HepG2 (cell line): ENCODE results near the gene NUDT17. TPM values are rescaled to one million over a fixed set of nuclear protein-coding genes. Genes with fewer than 3 reads are reported as not detected.

Experiments used
- CBX2 ChIP-seq, 2 experiments: fragments of 200-600 bp in 1 of 2; sonication (generic); formaldehyde crosslinking in 1 of 2; IDR thresholded peaks; 2 replicates each; pipeline versions ENCODE4 v1.7.0 to v1.8.1; 2018 to 2022; ENCODE audit warnings: low read depth in 2 of 2, low read length in 1 of 2, mild to moderate bottlenecking in 1 of 2, missing genetic modification reagents in 1 of 2
- RCOR2 ChIP-seq: IDR thresholded peaks from 2 replicates; pipeline ENCODE4 v1.6.1; 2016; ENCODE audit warnings: missing biosample characterization, missing genetic modification reagents
- RFX1 ChIP-seq: fragments of 450-650 bp; IDR thresholded peaks from 2 replicates; pipeline ENCODE4 v1.6.1; 2017
- SAP130 ChIP-seq: IDR thresholded peaks from 2 replicates; pipeline ENCODE4 v1.6.1; 2016; ENCODE audit warnings: low read depth
- SMAD1 ChIP-seq: sonication (generic); formaldehyde crosslinking; IDR thresholded peaks from 2 replicates; pipeline ENCODE4 v1.4.0; 2020; ENCODE audit warnings: missing genetic modification reagents, low read depth, mild to moderate bottlenecking, borderline replicate concordance
- TAF15 ChIP-seq: fragments of 200-400 bp; formaldehyde crosslinking; IDR thresholded peaks from one replicate; pipeline ENCODE4 v1.6.1; 2018; ENCODE audit warnings: mild to moderate bottlenecking, low read depth, low read length; ENCODE audit not compliant: poor library complexity, severe bottlenecking
- UBTF ChIP-seq: sonication (generic); formaldehyde crosslinking; IDR thresholded peaks from 2 replicates; pipeline ENCODE4 v1.4.0; 2020; ENCODE audit warnings: mild to moderate bottlenecking, missing genetic modification reagents
- ZNF10 ChIP-seq: sonication (generic); formaldehyde crosslinking; IDR thresholded peaks from 2 replicates; pipeline ENCODE4 v1.4.0; 2020; ENCODE audit warnings: mild to moderate bottlenecking, low read depth, missing genetic modification reagents, borderline replicate concordance
- ZNF317 ChIP-seq: sonication (generic); formaldehyde crosslinking; IDR thresholded peaks from 2 replicates; pipeline ENCODE4 v1.5.0; 2020; ENCODE audit warnings: mild to moderate bottlenecking, missing genetic modification reagents
- ZNF354B ChIP-seq: sonication (generic); formaldehyde crosslinking; IDR thresholded peaks from 2 replicates; pipeline ENCODE4 v1.8.0; 2022; ENCODE audit warnings: mild to moderate bottlenecking, missing genetic modification reagents
- ZNF484 ChIP-seq: sonication (generic); formaldehyde crosslinking; IDR thresholded peaks from 2 replicates; pipeline ENCODE4 v1.5.1; 2020; ENCODE audit warnings: mild to moderate bottlenecking, low read depth, missing genetic modification reagents, borderline replicate concordance
- ZNF839 ChIP-seq: sonication (generic); formaldehyde crosslinking; IDR thresholded peaks from 2 replicates; pipeline ENCODE4 v1.4.0; 2020; ENCODE audit warnings: missing genetic modification reagents, mild to moderate bottlenecking, borderline replicate concordance
- polyA plus RNA-seq, 8 experiments: library from polyadenylated mRNA; depleted of rRNA in 3 of 8; stranded (reverse) in 7 of 8; unstranded in 1 of 8; fragments of >200 nt; fragmentation: Illumina TruSeq in 4 of 8; extraction: Trizol in 4 of 8; gene quantifications; 2 replicates each; pipeline versions ENCODE4 v1.2.1 to v1.2.3, GENCODE V29; 2011 to 2016; ENCODE audit warnings: low read depth in 4 of 8, missing spikeins in 1 of 8, mixed read lengths in 1 of 8; ENCODE audit not compliant: insufficient read depth in 1 of 8
- total RNA-seq, 5 experiments: library from RNA; depleted of rRNA; stranded (reverse); fragments of >200 nt; fragmentation: Illumina TruSeq; extraction: Trizol; gene quantifications; 2 replicates each; pipeline ENCODE4 v1.2.3, GENCODE V29; 2016; ENCODE audit warnings: low read depth in 1 of 5
- TF ChIP-seq, protein P1 (sequence below): IDR thresholded peaks from 2 replicates; pipeline ENCODE4 v1.6.1; 2016
- TF ChIP-seq, protein P2 (sequence below): sonication (generic); formaldehyde crosslinking; IDR thresholded peaks from 2 replicates; pipeline ENCODE4 v1.4.0; 2020; ENCODE audit warnings: mild to moderate bottlenecking, missing genetic modification reagents
- TF ChIP-seq, protein P3 (sequence below): sonication (generic); formaldehyde crosslinking; IDR thresholded peaks from 2 replicates; pipeline ENCODE4 v1.5.0; 2020; ENCODE audit warnings: mild to moderate bottlenecking, missing genetic modification reagents
- TF ChIP-seq, protein P4 (sequence below): sonication (generic); formaldehyde crosslinking; IDR thresholded peaks from 2 replicates; pipeline ENCODE4 v1.9.0; 2021; ENCODE audit warnings: missing genetic modification reagents, borderline replicate concordance
- TF ChIP-seq, protein P5 (sequence below): sonication (generic); formaldehyde crosslinking; IDR thresholded peaks from 2 replicates; pipeline ENCODE4 v1.8.0; 2022; ENCODE audit warnings: mild to moderate bottlenecking, missing genetic modification reagents, borderline replicate concordance

NUDT17 gene
- total and polyA plus RNA-seq, 2 of the 13 experiments (the other 11 are each of a cell fraction or from before 2014, with no cell fraction given): 2.6 to 5.8 TPM

DNA sequence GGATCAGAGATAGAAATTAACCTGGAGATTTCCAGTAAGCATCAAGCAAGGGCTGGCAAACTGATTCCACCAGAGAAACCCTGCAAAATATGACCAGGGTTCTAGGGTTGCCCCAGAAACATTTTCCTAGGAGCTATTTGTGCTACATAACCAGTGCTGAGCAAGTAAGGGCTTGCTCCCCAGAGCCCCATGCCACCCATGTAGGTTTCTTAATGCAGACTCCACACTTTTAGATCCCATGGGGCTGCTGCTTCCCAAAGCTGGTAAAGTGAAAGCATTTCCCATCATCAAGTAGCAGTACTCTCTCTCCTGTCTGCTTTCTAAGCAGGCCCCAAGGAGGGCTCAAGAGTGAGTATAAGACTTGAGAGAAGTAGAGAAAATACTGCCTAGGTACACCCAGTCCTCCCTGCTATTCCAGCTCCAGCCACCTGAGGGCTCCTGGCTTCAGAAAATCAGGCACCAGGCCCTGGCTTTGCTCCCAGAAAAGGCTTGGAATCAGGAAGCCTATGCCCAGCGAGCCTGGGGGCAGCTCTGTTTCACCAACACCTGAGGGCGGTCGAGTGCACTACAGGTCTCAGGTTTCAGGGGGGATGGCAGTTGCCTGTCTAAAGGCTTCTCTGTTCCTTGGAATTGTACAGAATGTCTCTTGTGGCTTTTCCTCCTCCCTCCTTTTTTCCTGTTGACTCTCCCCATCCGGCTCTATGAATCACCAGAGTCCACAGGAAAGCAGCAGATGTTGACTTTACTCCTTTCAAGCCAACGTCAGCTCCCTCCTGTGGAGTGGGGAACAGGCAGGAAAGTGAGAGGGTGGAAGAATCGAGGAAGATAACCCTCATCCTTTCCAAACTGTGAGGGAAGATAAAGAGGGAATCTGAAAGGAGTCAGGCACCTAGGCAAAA, 46.4 kb downstream of the NUDT17 start (continued):
- TF ChIP-seq, protein P1, sequence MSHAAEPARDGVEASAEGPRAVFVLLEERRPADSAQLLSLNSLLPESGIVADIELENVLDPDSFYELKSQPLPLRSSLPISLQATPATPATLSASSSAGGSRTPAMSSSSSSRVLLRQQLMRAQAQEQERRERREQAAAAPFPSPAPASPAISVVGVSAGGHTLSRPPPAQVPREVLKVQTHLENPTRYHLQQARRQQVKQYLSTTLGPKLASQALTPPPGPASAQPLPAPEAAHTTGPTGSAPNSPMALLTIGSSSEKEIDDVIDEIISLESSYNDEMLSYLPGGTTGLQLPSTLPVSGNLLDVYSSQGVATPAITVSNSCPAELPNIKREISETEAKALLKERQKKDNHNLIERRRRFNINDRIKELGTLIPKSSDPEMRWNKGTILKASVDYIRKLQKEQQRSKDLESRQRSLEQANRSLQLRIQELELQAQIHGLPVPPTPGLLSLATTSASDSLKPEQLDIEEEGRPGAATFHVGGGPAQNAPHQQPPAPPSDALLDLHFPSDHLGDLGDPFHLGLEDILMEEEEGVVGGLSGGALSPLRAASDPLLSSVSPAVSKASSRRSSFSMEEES (CRISPR knock-in tag): peak; percentile 37; the same call in 1 of the 2 replicates
- peak; percentile 71 for TF ChIP-seq SAP130 (CRISPR knock-in tag)
- TF ChIP-seq ZNF317: peak; percentile 74; the same call in 1 of the 2 replicates
- peak; percentile 45; the same call in 1 of the 2 replicates for TF ChIP-seq UBTF (CRISPR knock-in tag)
- TF ChIP-seq, protein P2, sequence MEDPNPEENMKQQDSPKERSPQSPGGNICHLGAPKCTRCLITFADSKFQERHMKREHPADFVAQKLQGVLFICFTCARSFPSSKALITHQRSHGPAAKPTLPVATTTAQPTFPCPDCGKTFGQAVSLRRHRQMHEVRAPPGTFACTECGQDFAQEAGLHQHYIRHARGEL (CRISPR knock-in tag): no peak
- TF ChIP-seq, protein P3, sequence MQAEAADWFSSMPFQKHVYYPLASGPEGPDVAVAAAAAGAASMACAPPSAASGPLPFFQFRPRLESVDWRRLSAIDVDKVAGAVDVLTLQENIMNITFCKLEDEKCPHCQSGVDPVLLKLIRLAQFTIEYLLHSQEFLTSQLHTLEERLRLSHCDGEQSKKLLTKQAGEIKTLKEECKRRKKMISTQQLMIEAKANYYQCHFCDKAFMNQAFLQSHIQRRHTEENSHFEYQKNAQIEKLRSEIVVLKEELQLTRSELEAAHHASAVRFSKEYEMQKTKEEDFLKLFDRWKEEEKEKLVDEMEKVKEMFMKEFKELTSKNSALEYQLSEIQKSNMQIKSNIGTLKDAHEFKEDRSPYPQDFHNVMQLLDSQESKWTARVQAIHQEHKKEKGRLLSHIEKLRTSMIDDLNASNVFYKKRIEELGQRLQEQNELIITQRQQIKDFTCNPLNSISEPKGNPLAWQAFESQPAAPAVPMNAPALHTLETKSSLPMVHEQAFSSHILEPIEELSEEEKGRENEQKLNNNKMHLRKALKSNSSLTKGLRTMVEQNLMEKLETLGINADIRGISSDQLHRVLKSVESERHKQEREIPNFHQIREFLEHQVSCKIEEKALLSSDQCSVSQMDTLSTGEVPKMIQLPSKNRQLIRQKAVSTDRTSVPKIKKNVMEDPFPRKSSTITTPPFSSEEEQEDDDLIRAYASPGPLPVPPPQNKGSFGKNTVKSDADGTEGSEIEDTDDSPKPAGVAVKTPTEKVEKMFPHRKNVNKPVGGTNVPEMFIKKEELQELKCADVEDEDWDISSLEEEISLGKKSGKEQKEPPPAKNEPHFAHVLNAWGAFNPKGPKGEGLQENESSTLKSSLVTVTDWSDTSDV (CRISPR knock-in tag): no peak
- no peak for TF ChIP-seq TAF15
- no peak for TF ChIP-seq ZNF354B (CRISPR knock-in tag)
- TF ChIP-seq RCOR2 (CRISPR knock-in tag): peak; percentile 79
- TF ChIP-seq SMAD1 (CRISPR knock-in tag): no peak
- TF ChIP-seq ZNF10 (CRISPR knock-in tag): no peak
- no peak for TF ChIP-seq RFX1
- no peak for TF ChIP-seq ZNF484 (CRISPR knock-in tag)
- TF ChIP-seq, protein P4, sequence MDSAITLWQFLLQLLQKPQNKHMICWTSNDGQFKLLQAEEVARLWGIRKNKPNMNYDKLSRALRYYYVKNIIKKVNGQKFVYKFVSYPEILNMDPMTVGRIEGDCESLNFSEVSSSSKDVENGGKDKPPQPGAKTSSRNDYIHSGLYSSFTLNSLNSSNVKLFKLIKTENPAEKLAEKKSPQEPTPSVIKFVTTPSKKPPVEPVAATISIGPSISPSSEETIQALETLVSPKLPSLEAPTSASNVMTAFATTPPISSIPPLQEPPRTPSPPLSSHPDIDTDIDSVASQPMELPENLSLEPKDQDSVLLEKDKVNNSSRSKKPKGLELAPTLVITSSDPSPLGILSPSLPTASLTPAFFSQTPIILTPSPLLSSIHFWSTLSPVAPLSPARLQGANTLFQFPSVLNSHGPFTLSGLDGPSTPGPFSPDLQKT (CRISPR knock-in tag): no peak
- TF ChIP-seq, protein P5, sequence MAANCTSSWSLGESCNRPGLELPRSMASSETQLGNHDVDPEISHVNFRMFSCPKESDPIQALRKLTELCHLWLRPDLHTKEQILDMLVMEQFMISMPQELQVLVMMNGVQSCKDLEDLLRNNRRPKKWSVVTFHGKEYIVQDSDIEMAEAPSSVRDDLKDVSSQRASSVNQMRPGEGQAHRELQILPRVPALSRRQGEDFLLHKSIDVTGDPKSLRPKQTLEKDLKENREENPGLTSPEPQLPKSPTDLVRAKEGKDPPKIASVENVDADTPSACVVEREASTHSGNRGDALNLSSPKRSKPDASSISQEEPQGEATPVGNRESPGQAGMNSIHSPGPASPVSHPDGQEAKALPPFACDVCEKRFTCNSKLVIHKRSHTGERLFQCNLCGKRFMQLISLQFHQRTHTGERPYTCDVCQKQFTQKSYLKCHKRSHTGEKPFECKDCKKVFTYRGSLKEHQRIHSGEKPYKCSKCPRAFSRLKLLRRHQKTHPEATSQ: 0 out of 2 replicates have a peak, but pooled peaks have one; percentile 52
- TF ChIP-seq ZNF839 (CRISPR knock-in tag): no peak
- no peak for TF ChIP-seq CBX2 (IDR thresholded peaks at IDR 0.05; ENCODE audit: low read depth, low read length)
- TF ChIP-seq CBX2 (CRISPR knock-in tag; IDR thresholded peaks at IDR 0.05; ENCODE audit: low read depth): no peak
